Cardiac fibroblast (primary cell): ENCODE measurements around the gene SRP68.

Experiments used
- DNase-seq, 2 donors: peaks; one replicate each; pipeline versions ENCODE4 v3.0.0 to v3.0.0-alpha.2; 2010; ENCODE audit warnings: low read depth in 2 of 2
- H3K4me3 ChIP-seq, 2 donors: replicated peaks in 1 of 2; 1 replicate in 1 of 2; 2 replicates in 1 of 2; pipeline ENCODE4 v1.5.1; 2011; ENCODE audit warnings: low read depth in 2 of 2, low read length in 2 of 2, mild to moderate bottlenecking in 2 of 2, moderate library complexity in 1 of 2
- TF ChIP-seq, protein P1 (sequence below): IDR thresholded peaks from one replicate; pipeline ENCODE4 v1.5.1; 2011; ENCODE audit warnings: low read depth, mild to moderate bottlenecking, low read length, inconsistent platforms

Gene SRP68

DNA sequence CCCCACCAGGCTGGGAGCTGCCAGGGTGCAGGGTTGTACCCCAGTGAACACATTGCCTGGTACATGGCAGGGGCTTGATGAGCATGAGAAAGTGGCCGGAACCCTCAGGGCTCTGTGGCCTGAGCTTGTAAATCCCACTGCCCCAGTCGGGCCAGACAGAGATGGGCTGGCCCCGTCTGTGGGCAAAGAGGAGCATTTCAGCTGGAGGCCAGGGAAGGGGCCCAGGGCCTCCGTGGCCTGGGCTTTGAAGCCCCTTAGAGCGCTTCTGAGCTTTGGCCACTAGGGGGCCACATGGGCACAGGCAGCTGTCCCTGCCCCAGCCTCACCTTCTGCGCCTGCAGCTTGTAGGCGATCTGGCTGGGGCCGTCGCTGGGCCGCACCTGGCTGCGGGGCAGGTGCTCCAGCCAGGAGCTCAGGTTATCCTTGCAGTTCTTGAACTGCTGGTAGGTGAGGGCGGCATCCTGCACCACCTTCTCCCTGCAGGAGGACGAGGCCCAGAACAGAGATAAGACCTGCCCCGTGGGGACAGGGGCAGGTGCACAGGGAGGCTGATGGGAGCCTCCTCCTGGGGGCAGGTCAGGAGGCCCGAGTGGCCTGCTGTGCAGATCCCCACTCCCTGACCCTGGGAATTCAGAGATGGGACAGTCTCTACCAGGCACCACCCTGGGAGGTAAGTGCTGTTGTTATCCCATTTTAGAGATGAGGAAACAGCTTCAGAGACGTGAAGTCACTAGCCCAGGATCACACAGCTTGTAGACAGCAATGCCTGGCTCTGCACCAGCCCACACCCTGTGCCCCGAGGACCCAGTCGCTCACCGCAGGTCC, 58.0 kb downstream of the SRP68 start:
- peak; percentile 70 to 79 for DNase-seq
- TF ChIP-seq, protein P1, sequence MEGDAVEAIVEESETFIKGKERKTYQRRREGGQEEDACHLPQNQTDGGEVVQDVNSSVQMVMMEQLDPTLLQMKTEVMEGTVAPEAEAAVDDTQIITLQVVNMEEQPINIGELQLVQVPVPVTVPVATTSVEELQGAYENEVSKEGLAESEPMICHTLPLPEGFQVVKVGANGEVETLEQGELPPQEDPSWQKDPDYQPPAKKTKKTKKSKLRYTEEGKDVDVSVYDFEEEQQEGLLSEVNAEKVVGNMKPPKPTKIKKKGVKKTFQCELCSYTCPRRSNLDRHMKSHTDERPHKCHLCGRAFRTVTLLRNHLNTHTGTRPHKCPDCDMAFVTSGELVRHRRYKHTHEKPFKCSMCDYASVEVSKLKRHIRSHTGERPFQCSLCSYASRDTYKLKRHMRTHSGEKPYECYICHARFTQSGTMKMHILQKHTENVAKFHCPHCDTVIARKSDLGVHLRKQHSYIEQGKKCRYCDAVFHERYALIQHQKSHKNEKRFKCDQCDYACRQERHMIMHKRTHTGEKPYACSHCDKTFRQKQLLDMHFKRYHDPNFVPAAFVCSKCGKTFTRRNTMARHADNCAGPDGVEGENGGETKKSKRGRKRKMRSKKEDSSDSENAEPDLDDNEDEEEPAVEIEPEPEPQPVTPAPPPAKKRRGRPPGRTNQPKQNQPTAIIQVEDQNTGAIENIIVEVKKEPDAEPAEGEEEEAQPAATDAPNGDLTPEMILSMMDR: peak; percentile 97
- H3K4me3 ChIP-seq: no peak overlapping the region

DNA sequence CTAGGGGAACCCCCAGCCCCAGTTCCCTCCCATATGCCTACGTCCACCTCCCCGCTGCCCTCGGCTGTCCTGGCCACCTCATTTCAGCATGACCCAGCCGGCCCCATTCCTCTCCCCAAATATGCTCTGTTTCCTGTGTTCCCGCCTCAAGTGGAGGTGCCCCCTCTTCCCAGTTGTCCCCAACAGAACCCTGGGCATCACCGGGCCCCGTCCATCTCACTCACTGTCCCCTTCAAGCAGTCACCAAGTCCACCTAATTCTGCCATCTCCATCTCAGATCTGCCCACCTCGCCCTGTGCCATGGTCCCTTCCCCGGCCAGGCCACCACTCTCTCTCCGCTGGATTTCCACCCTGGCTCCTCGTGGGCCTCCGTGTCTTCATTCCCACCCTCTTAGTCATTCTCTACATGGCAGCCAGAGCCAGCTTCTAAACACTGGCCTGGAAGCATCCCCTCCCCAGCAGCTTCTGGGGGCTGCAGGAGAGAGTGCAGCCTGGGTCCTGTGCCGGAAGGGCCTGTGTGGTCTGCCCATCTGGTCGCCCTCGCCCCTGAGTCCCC, 58.9 kb downstream of the SRP68 start:
- no peak overlapping the region for H3K4me3 ChIP-seq
- DNase-seq: no peak
- TF ChIP-seq, protein P1: no peak

DNA sequence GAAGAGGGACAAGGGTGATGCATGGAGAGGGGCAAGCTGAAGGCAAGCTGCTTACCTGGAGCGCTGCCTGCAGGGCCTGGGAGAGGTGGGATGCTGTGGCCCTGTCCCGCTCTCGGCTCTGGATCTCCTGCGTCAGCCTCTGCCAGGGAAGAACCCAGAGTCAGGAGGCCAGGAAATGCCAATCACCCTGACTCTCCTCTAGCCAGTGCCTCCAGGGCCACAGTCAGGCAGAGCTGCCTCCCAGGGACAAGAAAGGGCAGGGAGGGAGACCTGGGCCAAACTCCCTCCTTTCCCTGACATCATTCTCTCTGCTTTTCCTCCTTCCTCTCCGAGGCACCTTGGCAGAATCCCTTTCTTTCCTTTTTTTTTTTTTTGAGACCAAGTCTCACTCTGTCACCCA, 60.4 kb downstream of the SRP68 start:
- H3K4me3 ChIP-seq: no peak overlapping the region
- TF ChIP-seq, protein P1: no peak
- no peak for DNase-seq

DNA sequence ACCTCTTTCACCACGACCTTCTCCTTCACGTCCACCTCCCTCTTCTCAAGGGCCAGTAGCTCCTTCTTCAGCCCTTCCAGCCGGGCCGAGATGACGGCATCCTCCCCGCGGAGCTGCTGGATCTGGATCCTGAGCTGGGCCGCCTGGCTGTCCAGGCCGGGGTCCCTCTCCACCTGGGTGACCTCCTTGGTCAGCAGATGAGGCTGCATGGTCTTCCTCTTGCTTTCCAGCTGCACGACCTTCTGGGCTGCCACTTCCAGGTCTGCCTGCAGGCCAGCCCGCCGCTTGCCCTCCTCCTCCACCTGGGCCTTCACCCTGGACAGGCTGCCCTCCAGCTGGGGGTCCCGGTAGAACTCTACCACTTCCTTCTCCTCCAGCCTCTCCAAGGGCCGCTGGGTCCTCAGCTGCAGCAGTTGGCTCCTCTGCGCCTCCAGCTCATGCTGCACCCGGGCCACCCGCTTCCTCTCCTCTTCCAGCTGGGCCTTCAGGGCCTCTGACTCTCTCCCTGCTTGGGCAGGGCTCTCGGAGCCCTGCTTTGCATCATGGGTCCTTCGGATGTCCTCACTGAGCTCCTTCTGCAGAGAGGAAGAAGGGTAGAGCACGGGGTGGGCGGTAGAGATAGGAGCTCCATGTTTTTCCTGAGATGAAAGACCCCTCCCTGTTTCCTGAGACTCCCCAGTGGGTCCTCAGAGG, 62.2 kb downstream of the SRP68 start:
- no peak overlapping the region for H3K4me3 ChIP-seq
- DNase-seq: no peak
- TF ChIP-seq, protein P1: no peak

DNA sequence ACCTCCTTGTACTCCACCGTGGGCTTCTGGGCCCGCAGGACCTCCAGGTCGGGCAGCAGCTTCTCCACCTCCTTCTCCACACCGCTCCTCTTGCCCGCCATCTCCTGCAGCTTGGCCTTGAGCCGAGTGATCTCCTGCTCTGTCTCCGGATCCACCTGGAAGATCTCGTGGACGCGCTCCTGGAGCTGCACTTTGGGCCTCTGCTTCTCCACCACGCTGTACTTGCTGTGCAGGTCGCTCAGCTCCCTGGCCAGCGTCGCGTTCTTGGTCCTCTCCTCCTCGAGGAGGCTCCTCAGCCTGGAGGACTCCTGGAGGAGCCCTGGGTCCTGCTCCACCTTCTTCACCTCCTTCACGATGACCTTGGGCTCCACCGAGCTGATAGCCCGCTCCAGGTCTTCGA, 62.9 kb downstream of the SRP68 start:
- DNase-seq: no peak
- H3K4me3 ChIP-seq: no peak overlapping the region
- TF ChIP-seq, protein P1: no peak

DNA sequence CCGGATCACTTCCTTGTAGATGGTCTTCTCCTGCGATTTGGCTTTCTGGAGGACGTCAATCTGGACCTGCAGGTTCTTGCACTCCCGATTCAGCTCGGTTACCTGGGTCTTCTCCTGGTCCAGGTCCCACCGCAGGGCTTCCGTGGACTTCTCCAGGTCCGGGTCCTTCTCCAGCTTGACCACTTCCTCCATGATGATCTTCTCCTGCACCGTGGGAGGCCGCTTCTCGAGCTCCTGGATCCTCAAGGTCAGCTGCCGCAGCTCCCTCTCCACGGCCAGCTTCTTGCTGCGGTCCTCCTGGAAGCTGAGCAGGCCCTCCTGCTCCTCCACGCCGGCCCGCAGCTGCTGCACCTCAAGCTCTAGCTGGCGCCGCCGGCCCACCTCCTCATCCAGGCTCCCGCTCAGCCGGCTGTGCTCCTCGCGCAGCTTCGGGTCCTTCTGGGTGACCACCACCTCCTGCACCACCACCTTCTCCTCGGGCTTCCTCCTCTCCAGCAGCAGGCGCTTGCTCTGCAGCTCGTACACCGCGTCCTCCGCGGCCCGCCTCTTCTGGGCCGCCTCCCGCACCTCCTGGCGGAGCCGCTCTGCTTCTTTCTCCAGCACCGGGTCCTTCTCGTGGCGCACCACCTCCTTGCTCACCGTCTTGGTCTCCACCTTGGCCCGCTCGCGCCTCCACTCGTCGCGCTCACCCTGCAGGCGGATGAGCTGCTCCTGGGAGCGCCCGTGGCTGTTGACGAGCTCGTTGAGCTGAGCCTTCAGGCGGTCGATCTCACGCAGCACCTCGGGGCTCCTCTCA, 63.5 kb downstream of the SRP68 start:
- TF ChIP-seq, protein P1: no peak
- H3K4me3 ChIP-seq: no peak overlapping the region
- no peak for DNase-seq
